GM21381 (cell line): ENCODE data around the gene EHD3.
A peak's percentile ranks its signal among the peaks of the same experiment; 100 is the strongest.
"Not testable (repeated sequence)": the region's sequence is repeated elsewhere in the genome, so short reads cannot be mapped to it uniquely, and the experiment has no call there.

Experiments used
- ATAC-seq: cut with Tn5 transposase; IDR thresholded peaks from one replicate; pipeline ENCODE4 v1.9.1; 2021; ENCODE audit warnings: mild to moderate bottlenecking, moderate library complexity; ENCODE audit not compliant: unreplicated experiment

Gene EHD3

GRCh38 chr2:31282634-31283033 lies 48.7 kb downstream of the EHD3 start:
- ATAC-seq = no peak

DNA sequence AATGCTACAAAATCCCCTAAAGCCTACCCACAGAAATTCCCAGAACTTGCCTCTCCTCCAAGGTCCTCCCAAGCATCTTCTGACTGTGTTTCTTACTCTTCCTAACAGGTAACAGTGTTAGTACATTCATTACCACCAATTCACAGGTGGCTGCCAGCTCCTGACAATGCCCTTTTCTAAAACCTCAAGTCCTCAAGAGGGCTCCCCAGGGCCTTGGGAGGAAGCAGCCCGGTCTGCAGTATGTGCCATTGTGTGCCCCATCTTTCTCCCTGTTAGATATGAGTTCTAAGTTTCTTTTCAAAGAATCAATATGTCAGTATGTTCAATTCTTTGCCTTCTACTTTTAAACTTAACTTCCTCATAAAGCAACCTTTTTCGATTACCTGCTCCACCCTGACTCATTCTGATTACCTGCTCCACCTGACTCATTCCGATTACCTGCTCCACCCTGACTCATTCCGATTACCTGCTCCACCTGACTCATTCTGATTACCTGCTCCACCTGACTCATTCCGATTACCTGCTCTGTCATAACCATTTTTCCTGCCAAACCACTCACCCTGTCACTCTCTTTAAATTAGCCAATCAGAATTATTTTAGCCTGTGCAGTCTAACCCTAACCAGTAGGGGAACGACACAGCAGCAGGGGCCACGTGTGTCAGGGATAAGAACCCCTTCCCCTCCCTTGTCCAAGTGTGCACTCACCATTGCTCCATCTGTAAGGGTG lies 49.4 kb downstream of the EHD3 start:
- ATAC-seq = not testable (repeated sequence)

DNA sequence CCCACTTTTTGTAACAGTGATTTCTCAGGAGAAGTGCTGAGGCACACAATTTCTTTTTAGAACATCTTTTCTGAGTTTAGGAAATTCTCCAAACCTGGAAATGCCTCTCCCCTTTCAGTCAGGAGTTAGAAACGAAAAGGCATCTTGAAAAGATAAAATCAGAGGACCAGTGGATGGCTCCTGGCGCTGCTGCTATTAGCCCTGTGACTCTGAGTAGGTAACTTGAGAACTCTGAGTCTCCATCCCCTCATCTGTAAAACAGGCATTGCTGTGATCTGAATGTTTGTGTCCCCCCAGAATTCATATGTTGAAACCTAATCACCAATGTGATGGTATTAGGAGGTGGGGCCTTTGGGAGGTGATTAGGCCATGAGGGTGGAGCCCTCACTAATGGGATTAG lies 50.2 kb downstream of the EHD3 start:
- ATAC-seq = no peak

GRCh38 chr2:31286230-31286629 lies 52.3 kb downstream of the EHD3 start:
- ATAC-seq = no peak

- no peak for ATAC-seq
These were observed 53.1 kb downstream of the EHD3 start for GRCh38 chr2:31286961-31287550.

- ATAC-seq = no peak
These were observed 53.7 kb downstream of the EHD3 start for GRCh38 chr2:31287654-31288053.

- no peak for ATAC-seq
These were observed 60.2 kb downstream of the EHD3 start for GRCh38 chr2:31294196-31294595.

DNA sequence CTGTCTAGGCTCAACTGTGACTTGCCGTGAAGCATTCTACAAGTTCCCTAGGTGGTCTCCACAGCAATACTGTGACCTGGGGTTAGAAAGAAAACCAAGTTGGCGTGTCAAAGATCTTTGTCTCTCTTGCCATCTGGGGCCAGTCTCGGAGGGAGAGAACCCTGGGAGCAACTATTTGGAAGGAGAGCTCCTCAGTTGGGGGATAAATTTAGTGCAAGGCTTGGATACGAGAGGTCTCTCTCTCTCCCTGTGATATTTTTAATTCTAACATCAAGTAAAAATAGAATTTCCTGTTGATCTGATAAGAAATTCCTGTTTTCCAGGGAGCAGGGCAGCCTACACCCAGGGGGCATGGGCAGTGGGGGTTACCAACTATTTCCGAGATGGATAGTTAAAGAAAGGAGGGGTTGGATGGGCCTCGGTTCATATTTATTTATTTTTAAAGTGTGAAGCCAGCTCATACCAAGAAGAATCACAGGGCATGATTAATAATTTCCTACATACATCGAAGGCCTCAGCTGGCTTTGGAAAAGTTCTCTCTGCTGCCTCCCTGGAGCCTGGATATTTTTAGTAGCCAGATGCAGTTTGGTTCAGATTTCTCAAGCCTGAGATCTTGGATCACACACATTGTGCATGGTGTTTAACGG lies 62.8 kb downstream of the EHD3 start:
- ATAC-seq = no peak

- ATAC-seq = no peak
These were observed 63.8 kb downstream of the EHD3 start for GRCh38 chr2:31297751-31298150.

DNA sequence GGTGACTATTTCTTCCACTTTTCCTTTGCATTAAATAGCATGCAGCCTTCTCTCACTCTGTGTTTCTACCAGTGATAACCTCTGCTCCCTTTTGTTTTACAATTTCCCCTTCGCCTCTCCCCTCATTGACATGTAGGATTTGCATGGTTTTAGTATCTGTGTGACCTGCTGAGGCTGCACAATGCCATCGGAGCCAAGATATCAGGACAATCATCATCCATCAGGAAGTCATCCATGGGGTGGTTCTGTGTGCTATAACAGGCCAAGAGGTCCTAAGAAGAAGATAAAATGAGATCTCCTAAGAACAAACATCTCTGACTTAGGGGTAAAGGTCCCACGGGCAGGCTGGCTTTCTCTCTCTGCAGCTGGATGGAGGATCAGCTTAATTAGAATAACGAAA lies 65.6 kb downstream of the EHD3 start:
- no peak for ATAC-seq

- ATAC-seq = no peak
These were observed 66.4 kb downstream of the EHD3 start for GRCh38 chr2:31300309-31300708.

DNA sequence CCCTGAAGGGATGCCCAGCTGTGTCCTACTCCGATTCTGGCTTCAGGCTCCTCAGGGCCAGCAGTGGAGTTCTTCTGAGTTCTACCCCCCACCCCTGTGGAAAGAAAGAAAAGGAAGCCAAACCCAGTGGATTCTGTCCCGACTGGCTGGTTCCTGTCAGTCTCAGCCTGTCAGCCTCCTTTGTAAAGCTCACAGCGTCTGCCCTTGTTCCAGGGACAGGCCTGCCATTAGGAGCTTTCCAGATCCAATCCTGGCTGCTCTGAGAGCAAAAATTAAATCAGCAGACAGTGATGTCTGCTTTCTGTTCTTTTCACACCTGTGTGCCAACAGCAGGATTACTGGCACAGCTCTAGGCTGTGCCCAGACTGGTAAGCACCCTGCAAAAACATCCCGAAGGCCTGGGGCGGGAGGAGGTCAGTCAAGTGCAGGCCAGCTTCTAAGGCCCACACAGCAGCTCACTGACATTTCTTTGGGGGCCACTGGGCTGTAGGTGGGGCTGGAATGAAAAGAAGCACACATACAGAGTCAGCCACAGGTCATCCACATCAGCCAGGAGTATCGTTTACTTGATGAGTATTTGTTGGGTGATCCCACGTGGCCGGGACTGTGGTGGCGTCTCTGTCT lies 69.1 kb downstream of the EHD3 start:
- ATAC-seq = no peak

DNA sequence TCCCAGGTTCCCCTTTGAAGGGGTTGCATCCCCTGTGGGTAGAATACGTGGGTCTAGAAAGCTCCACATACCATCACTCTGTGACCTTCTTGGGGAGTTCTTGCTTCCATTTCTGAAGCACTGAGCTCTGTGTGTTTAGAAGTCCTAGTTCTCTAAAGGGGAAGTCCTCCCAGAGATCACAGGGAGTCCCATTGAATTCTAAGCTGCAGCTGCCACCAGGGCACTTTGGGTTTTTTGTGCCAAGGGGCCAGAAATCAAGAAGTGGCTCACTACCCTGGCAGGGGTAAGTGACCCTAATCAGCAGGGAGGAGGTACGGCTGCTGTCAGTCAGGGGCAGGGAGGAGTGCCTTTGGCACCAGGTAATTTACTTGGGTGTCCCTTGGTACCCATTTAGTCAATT lies 70.9 kb downstream of the EHD3 start:
- no peak for ATAC-seq

DNA sequence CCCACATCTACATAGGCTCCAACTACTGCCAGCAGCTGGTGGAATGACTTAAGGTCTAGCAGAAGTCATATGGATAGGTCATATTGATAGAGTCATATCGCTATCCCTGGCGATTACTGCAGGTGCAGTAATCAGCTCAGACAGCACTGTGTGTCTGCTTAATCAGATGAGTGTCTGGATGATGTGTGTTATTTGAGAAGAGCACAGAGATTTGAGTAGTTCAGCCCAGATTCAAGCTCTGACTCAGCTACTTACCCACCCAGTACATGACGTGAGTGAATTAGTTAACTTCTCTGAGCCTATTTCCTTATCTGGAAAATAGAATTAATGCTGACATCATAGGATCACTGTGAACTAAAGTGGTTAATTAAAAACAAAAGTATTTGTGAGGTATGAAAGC lies 78.9 kb downstream of the EHD3 start:
- ATAC-seq = no peak

- no peak for ATAC-seq
These were observed 80.8 kb downstream of the EHD3 start for GRCh38 chr2:31314761-31315160.

DNA sequence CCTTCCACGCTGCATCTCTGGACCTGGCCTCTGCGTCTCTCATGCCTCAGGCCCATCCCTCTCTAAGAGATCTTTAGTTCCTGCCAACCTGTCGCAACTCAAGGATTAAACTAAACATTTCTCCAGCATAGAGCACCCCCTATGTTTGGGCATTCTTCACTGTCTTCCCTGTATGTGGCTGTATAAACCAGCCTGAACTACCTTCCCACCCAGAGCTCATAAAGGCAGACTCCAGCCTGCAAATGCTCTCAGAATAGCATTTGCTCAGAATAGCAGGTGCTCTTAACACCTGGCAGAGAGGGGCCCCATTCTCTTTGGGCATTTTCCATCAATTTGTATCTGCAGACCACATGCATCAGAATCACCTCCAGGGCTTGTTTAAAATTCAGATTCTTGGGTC lies 83.4 kb downstream of the EHD3 start:
- ATAC-seq = no peak

- ATAC-seq = peak; percentile 72
These were observed 84.7 kb downstream of the EHD3 start for GRCh38 chr2:31318361-31319336.
